HEK293T (cell line): ENCODE results near the gene TAF1C.

Source experiments
- ARNT ChIP-seq: fragments of 450-650 bp; IDR thresholded peaks from 2 replicates; pipeline ENCODE4 v1.6.1; 2017; ENCODE audit warnings: mild to moderate bottlenecking
- FOXK2 ChIP-seq: fragments of 450-650 bp; IDR thresholded peaks from 2 replicates; pipeline ENCODE4 v1.6.1; 2016; ENCODE audit warnings: mild to moderate bottlenecking
- FOXM1 ChIP-seq: fragments of 450-650 bp; IDR thresholded peaks from 2 replicates; pipeline ENCODE4 v1.6.1; 2017; ENCODE audit warnings: mild to moderate bottlenecking, borderline replicate concordance
- HDGF ChIP-seq: fragments of 450-650 bp; IDR thresholded peaks from 2 replicates; pipeline ENCODE4 v1.6.1; 2017; ENCODE audit warnings: antibody characterized with exemption, borderline replicate concordance
- LEF1 ChIP-seq: fragments of 450-650 bp; IDR thresholded peaks from 2 replicates; pipeline ENCODE4 v1.6.1; 2017; ENCODE audit warnings: mild to moderate bottlenecking, borderline replicate concordance
- SP1 ChIP-seq: fragments of 450-650 bp; IDR thresholded peaks from 2 replicates; pipeline ENCODE4 v1.6.1; 2017
- TARDBP ChIP-seq: fragments of 450-650 bp; IDR thresholded peaks from 2 replicates; pipeline ENCODE4 v1.6.1; 2016

DNA sequence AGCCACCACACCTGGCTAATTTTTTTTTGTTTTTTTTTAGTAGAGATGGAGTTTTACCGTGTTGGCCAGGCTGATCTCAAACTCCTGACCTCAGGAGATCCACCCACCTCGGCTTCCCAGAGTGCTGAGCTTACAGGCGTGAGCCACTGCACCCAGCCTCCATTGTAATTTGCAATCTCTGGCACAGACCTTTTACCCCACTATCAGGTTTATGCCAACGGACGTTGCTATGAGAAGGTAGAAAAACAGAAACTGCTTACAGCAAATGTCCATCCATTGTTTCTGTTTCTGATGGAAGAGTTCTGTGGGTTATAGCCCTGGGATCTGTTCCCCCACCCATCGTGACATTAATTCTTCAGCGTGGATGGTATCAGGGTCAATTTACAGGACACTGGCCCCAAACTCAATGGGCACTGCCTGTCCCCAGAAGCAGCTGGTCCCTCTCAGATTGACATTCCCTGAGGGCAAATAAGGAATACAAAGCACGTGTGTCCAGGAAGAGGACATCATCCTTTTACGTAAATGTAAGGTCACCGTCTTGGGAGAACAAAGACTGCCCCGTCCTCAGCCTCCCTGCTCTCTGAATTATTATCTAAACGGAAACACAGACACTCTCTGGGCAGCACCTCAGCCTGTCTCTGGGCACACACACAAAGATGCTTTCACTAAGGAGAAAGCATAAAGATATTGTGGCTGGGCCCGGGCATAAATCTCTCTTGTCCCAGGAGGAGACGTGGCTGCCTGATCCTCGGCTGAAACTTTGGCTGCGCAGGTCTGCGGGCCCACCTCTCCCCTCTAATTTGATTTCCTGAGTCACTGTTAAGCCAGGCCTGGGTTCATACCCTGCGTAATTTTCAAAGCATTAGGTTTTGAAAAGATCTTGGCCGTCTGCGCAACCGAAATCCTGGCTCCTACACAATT lies 47.7 kb upstream of the TAF1C start:
- TF ChIP-seq FOXM1, result no peak
- no peak for TF ChIP-seq SP1
- TF ChIP-seq TARDBP, result no peak
- no peak for TF ChIP-seq ARNT
- TF ChIP-seq LEF1, result no peak
- no peak for TF ChIP-seq FOXK2
- no peak for TF ChIP-seq HDGF
